ENCODE results near the gene VPREB3.

DNA sequence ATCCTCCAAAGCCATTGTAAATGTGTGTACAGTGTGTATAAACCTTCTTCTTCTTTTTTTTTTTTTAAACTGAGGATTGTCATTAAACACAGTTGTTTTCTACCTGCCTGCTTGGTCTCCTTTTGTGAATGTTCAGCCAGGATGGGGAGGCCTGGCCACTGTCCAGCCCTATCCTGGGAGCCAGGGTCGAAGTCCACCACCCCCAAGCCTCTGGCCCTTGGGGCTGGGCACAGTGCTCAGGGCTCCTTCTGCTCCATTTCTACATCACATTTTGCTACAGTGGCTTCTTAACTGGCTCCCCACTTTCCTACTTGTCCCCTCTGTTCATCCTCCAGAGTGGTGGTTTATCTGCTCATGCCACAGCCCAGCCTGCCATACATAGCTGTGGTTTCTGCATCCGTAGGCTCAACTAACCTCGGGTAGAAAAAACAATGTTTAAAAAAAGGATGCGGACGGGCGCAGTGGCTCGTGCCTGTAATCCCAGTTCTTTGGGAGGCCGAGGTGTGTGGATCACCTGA, 30.0 kb upstream of the VPREB3 start:
- TF ChIP-seq EZH2phosphoT487 (IDR thresholded peaks at IDR 0.05; ENCODE audit: borderline replicate concordance, low read depth), result no peak
- TF ChIP-seq EP300 (IDR thresholded peaks at IDR 0.05; ENCODE audit: borderline replicate concordance in 1 of 2, low read depth in 1 of 2, low read length in 1 of 2), result no peak
- TF ChIP-seq, protein P1, sequence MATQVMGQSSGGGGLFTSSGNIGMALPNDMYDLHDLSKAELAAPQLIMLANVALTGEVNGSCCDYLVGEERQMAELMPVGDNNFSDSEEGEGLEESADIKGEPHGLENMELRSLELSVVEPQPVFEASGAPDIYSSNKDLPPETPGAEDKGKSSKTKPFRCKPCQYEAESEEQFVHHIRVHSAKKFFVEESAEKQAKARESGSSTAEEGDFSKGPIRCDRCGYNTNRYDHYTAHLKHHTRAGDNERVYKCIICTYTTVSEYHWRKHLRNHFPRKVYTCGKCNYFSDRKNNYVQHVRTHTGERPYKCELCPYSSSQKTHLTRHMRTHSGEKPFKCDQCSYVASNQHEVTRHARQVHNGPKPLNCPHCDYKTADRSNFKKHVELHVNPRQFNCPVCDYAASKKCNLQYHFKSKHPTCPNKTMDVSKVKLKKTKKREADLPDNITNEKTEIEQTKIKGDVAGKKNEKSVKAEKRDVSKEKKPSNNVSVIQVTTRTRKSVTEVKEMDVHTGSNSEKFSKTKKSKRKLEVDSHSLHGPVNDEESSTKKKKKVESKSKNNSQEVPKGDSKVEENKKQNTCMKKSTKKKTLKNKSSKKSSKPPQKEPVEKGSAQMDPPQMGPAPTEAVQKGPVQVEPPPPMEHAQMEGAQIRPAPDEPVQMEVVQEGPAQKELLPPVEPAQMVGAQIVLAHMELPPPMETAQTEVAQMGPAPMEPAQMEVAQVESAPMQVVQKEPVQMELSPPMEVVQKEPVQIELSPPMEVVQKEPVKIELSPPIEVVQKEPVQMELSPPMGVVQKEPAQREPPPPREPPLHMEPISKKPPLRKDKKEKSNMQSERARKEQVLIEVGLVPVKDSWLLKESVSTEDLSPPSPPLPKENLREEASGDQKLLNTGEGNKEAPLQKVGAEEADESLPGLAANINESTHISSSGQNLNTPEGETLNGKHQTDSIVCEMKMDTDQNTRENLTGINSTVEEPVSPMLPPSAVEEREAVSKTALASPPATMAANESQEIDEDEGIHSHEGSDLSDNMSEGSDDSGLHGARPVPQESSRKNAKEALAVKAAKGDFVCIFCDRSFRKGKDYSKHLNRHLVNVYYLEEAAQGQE (IDR thresholded peaks at IDR 0.05; ENCODE audit: low read depth, low read length), result no peak
